ENCODE data around the gene SRPK2. TPM values are rescaled to one million over a fixed set of nuclear protein-coding genes. Genes with fewer than 3 reads are reported as not detected.
A peak's percentile ranks its signal among the peaks of the same experiment; 100 is the strongest.

SRPK2 gene
- total and polyA plus RNA-seq, 2 of the 8 experiments (the other 6 are each of a cell fraction or from before 2014, with no cell fraction given), result 10.0 to 47.1 TPM

DNA sequence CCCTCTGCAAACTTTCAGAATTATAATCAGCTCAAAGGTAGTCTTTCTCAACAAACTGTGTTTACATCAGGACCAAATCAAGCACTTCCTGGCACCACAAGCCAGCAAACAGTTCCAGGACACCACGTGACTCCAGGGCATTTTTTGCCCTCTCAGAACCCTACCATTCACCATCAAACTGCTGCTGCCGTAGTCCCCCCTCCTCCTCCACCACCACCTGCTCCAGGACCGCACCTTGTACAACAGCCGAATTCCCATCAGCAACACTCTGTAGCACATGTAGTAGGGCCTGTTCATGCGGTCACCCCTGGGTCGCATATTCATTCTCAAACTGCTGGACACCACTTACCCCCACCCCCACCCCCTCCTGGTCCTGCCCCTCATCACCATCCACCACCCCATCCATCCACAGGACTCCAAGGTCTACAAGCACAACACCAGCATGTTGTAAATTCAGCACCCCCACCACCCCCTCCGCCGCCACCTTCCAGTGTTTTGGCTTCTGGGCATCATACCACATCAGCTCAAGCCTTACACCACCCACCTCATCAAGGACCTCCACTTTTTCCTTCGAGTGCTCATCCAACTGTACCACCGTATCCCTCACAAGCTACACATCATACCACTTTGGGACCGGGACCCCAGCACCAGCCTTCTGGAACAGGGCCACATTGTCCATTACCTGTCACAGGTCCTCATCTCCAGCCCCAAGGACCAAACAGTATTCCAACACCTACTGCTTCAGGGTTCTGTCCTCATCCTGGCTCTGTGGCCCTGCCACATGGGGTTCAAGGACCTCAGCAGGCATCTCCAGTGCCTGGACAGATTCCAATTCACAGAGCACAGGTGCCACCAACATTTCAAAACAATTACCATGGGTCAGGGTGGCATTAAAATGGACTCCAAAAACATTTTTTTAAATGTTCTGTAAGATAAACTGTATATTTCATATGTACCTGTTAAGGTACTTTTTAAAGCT, 276.0 kb downstream of the SRPK2 start:
- H3K36me3 ChIP-seq (ENCODE audit: control insufficient read depth in 2 of 4, insufficient read depth in 4 of 4, low read length in 3 of 4), result peaks cover 25 to 81% (median 47%) of the 10 kb centered on the region in 4 experiments
- 92% methylated on average over 10 of the region's 11 CpGs; no CpG with 5 or more reads in 1 of the 2 experiments for WGBS, 2 experiments (ENCODE audit: extremely low coverage in 1 of 2, insufficient coverage in 1 of 2, insufficient read length in 1 of 2, insufficient replicate concordance in 2 of 2, low coverage in 1 of 2, low lambda C conversion rate in 2 of 2, missing lambda C conversion rate in 1 of 2)
- H3K9me3 ChIP-seq (ENCODE audit: insufficient read depth in 2 of 2, low read depth in 1 of 2, low read length in 1 of 2), result no peaks in the 10 kb centered on the region
- no peak overlapping the region for H2BK12ac ChIP-seq (ENCODE audit: low read depth, low read length)
- no peak overlapping the region for H3K14ac ChIP-seq (ENCODE audit: insufficient read length)
- peak; percentile 79 for TF ChIP-seq POLR2AphosphoS5 (IDR thresholded peaks at IDR 0.05; ENCODE audit: low read depth, low read length)
- no peak for TF ChIP-seq RNF2 (IDR thresholded peaks at IDR 0.05; ENCODE audit: borderline replicate concordance, low read depth, low read length, missing control alignments, poor library complexity, severe bottlenecking)
- H2BK15ac ChIP-seq (ENCODE audit: low read length), result no peak overlapping the region
- H3K23me2 ChIP-seq (ENCODE audit: low read depth, low read length), result no peaks in the 10 kb centered on the region
- peaks cover 0 to 2% of the 10 kb centered on the region in 2 experiments for H4K20me1 ChIP-seq (replicated peaks in 1 of 2; ENCODE audit: control insufficient read depth in 1 of 2, insufficient read depth in 2 of 2, low read length in 2 of 2)
- no peak overlapping the region for H2AK5ac ChIP-seq (ENCODE audit: low read depth, low read length)
- H2BK5ac ChIP-seq (ENCODE audit: low read depth, low read length), result no peak overlapping the region
- H2AFZ ChIP-seq (ENCODE audit: low read length), result no peak overlapping the region
- no peaks in the 10 kb centered on the region for H3K79me2 ChIP-seq (ENCODE audit: control insufficient read depth in 1 of 2, insufficient read depth in 2 of 2, low read length in 2 of 2)
- no peaks in the 10 kb centered on the region for H3K27me3 ChIP-seq (replicated peaks in 1 of 4; ENCODE audit: control insufficient read depth in 3 of 4, extremely low read depth in 1 of 4, insufficient read depth in 3 of 4, low read length in 3 of 4)
- FAIRE-seq (no peak), DNase-seq (ENCODE audit: low read depth in 1 of 2, low spot score in 2 of 2) (no peak)
- H4K5ac ChIP-seq (ENCODE audit: insufficient read length, low read depth, low read length), result no peak overlapping the region
- POLR2A ChIA-PET (ENCODE audit: partially characterized antibody), result interaction anchor here (0.6 kb wide), 1 partner anchor 53 kb away, joined by 4 read pairs; no protein-coding TSS in a partner anchor
- H3K4me1 ChIP-seq (replicated peaks in 1 of 4; ENCODE audit: control insufficient read depth in 3 of 4, insufficient read depth in 4 of 4, low read length in 3 of 4), result no peaks in the 10 kb centered on the region
- H4K8ac ChIP-seq (ENCODE audit: extremely low read depth, insufficient read depth, low read length), result peak overlapping the region; percentile 81; the same call in 1 of the 2 replicates
- no peak overlapping the region for H2BK20ac ChIP-seq (ENCODE audit: low read length)
- H3K23ac ChIP-seq (ENCODE audit: insufficient read length), result no peak overlapping the region
- no peak overlapping the region for H3K4me3 ChIP-seq (ENCODE audit: extremely low read depth in 1 of 4, insufficient read depth in 2 of 4, low read depth in 3 of 4, low read length in 4 of 4)
- no peak overlapping the region for H3K18ac ChIP-seq (ENCODE audit: extremely low read depth, low read length)
- no peak overlapping the region for H3K4me2 ChIP-seq (ENCODE audit: insufficient read depth in 1 of 2, low read depth in 2 of 2, low read length in 2 of 2)
- CTCF ChIA-PET (ENCODE audit: partially characterized antibody), result interaction anchor here (1.3 kb wide), 1 partner anchor 24 kb away, joined by 3 read pairs; no protein-coding TSS in a partner anchor
- no peak overlapping the region for H4K91ac ChIP-seq (replicated peaks; ENCODE audit: insufficient read length, low read length)
- 0 out of 2 replicates have a peak, but pooled peaks cover 4% of the 10 kb centered on the region for H3K79me1 ChIP-seq (ENCODE audit: low read depth, low read length)
- H3K4ac ChIP-seq (replicated peaks; ENCODE audit: insufficient read length, low read depth, low read length), result no peak overlapping the region
- no peak overlapping the region for H3K27ac ChIP-seq (ENCODE audit: low read depth, low read length)
- no peak overlapping the region for H3K9ac ChIP-seq (replicated peaks in 1 of 4; ENCODE audit: extremely low read depth in 1 of 4, low read depth in 3 of 4, low read length in 3 of 4)
- H2BK120ac ChIP-seq (replicated peaks; ENCODE audit: low read depth, low read length), result no peak overlapping the region
- H3K56ac ChIP-seq (replicated peaks; ENCODE audit: insufficient read length, low read depth, low read length), result no peak overlapping the region
